Measurements from ENCODE around the gene CUX1.
A peak's percentile ranks its signal among the peaks of the same experiment; 100 is the strongest.
"Not testable (repeated sequence)": the region's sequence is repeated elsewhere in the genome, so short reads cannot be mapped to it uniquely, and the experiment has no call there.

Gene CUX1

GRCh38 chr7:101985903-101986734 is 168.7 kb downstream of the CUX1 start:
- H3K27me3 Mint-ChIP-seq: no peaks in the 10 kb centered on the region
- no peak overlapping the region for H3K27ac Mint-ChIP-seq
- no peaks in the 10 kb centered on the region for H3K9me3 Mint-ChIP-seq
- peaks cover 9% of the 10 kb centered on the region for H3K36me3 Mint-ChIP-seq (ENCODE audit: low read depth)
- no peak overlapping the region for H3K4me3 Mint-ChIP-seq
- peaks cover 42% of the 10 kb centered on the region for H3K4me1 Mint-ChIP-seq (ENCODE audit: low read depth)
- no peak for DNase-seq

GRCh38 chr7:101987494-101987893 is 170.1 kb downstream of the CUX1 start:
- Mint-ChIP-seq H3K9me3 (no peaks in the 10 kb centered on the region), H3K36me3 (ENCODE audit: low read depth) (peaks cover 7% of the 10 kb centered on the region), H3K27ac (no peak overlapping the region), H3K4me3 (no peak overlapping the region), H3K4me1 (ENCODE audit: low read depth) (peaks cover 37% of the 10 kb centered on the region), H3K27me3 (no peaks in the 10 kb centered on the region)
- DNase-seq: no peak

- H3K4me1 Mint-ChIP-seq (ENCODE audit: low read depth): peaks cover 37% of the 10 kb centered on the region
- not testable (repeated sequence) for H3K27ac Mint-ChIP-seq; H3K9me3 Mint-ChIP-seq; H3K4me3 Mint-ChIP-seq; DNase-seq; H3K36me3 Mint-ChIP-seq (ENCODE audit: low read depth); H3K27me3 Mint-ChIP-seq
These were observed 170.6 kb downstream of the CUX1 start for GRCh38 chr7:101988060-101988459.

GRCh38 chr7:101988513-101988912 is 171.1 kb downstream of the CUX1 start:
- no peak for DNase-seq
- Mint-ChIP-seq H3K4me1 (ENCODE audit: low read depth) (peaks cover 35% of the 10 kb centered on the region), H3K9me3 (no peaks in the 10 kb centered on the region), H3K27ac (peak overlapping the region; percentile 27), H3K36me3 (ENCODE audit: low read depth) (peaks cover 4% of the 10 kb centered on the region), H3K4me3 (no peak overlapping the region), H3K27me3 (no peaks in the 10 kb centered on the region)

GRCh38 chr7:101989101-101989500 is 171.7 kb downstream of the CUX1 start:
- DNase-seq: no peak
- Mint-ChIP-seq H3K9me3 (no peaks in the 10 kb centered on the region), H3K4me3 (no peak overlapping the region), H3K4me1 (ENCODE audit: low read depth) (peaks cover 34% of the 10 kb centered on the region), H3K27me3 (no peaks in the 10 kb centered on the region), H3K36me3 (ENCODE audit: low read depth) (peaks cover 3% of the 10 kb centered on the region), H3K27ac (no peak overlapping the region)

- DNase-seq: no peak
- Mint-ChIP-seq H3K36me3 (ENCODE audit: low read depth) (peaks cover 8% of the 10 kb centered on the region), H3K27ac (peak overlapping the region; percentile 68), H3K9me3 (no peaks in the 10 kb centered on the region), H3K27me3 (no peaks in the 10 kb centered on the region), H3K4me1 (ENCODE audit: low read depth) (peaks cover 33% of the 10 kb centered on the region), H3K4me3 (peak overlapping the region; percentile 57)
These were observed 173.5 kb downstream of the CUX1 start for GRCh38 chr7:101990811-101991418.

- Mint-ChIP-seq H3K9me3 (no peaks in the 10 kb centered on the region), H3K4me1 (ENCODE audit: low read depth) (peaks cover 32% of the 10 kb centered on the region), H3K27ac (no peak overlapping the region), H3K27me3 (no peaks in the 10 kb centered on the region), H3K36me3 (ENCODE audit: low read depth) (peaks cover 8% of the 10 kb centered on the region), H3K4me3 (no peak overlapping the region)
- DNase-seq: no peak
These were observed 174.4 kb downstream of the CUX1 start for GRCh38 chr7:101991860-101992259.

- no peak for DNase-seq
- Mint-ChIP-seq H3K9me3 (no peaks in the 10 kb centered on the region), H3K4me3 (no peak overlapping the region), H3K4me1 (ENCODE audit: low read depth) (peaks cover 21% of the 10 kb centered on the region), H3K27ac (no peak overlapping the region), H3K27me3 (no peaks in the 10 kb centered on the region), H3K36me3 (ENCODE audit: low read depth) (peaks cover 7% of the 10 kb centered on the region)
These were observed 175.9 kb downstream of the CUX1 start for GRCh38 chr7:101993311-101993710.

GRCh38 chr7:101995121-101995520 is 177.7 kb downstream of the CUX1 start:
- Mint-ChIP-seq H3K4me1 (ENCODE audit: low read depth) (peaks cover 12% of the 10 kb centered on the region), H3K9me3 (no peaks in the 10 kb centered on the region), H3K4me3 (no peak overlapping the region), H3K27ac (no peak overlapping the region), H3K27me3 (no peaks in the 10 kb centered on the region), H3K36me3 (ENCODE audit: low read depth) (peaks cover 5% of the 10 kb centered on the region)
- no peak for DNase-seq

GRCh38 chr7:101996131-101996691 is 178.8 kb downstream of the CUX1 start:
- Mint-ChIP-seq H3K27me3 (no peaks in the 10 kb centered on the region), H3K4me3 (no peak overlapping the region), H3K36me3 (ENCODE audit: low read depth) (peaks cover 5% of the 10 kb centered on the region), H3K9me3 (no peaks in the 10 kb centered on the region), H3K4me1 (ENCODE audit: low read depth) (peaks cover 4% of the 10 kb centered on the region), H3K27ac (no peak overlapping the region)
- DNase-seq: no peak

GRCh38 chr7:101996876-101997275 is 179.4 kb downstream of the CUX1 start:
- H3K27me3 Mint-ChIP-seq: no peaks in the 10 kb centered on the region
- H3K27ac Mint-ChIP-seq: no peak overlapping the region
- no peaks in the 10 kb centered on the region for H3K9me3 Mint-ChIP-seq
- H3K36me3 Mint-ChIP-seq (ENCODE audit: low read depth): peaks cover 5% of the 10 kb centered on the region
- H3K4me1 Mint-ChIP-seq (ENCODE audit: low read depth): peaks cover 2% of the 10 kb centered on the region
- no peak for DNase-seq
- H3K4me3 Mint-ChIP-seq: no peak overlapping the region

GRCh38 chr7:101998029-101998905 is 180.8 kb downstream of the CUX1 start:
- H3K27me3 Mint-ChIP-seq: no peaks in the 10 kb centered on the region
- H3K9me3 Mint-ChIP-seq: no peaks in the 10 kb centered on the region
- no peak for DNase-seq
- H3K4me3 Mint-ChIP-seq: no peak overlapping the region
- H3K27ac Mint-ChIP-seq: no peak overlapping the region
- H3K36me3 Mint-ChIP-seq (ENCODE audit: low read depth): peaks cover 5% of the 10 kb centered on the region
- peaks cover 2% of the 10 kb centered on the region for H3K4me1 Mint-ChIP-seq (ENCODE audit: low read depth)

GRCh38 chr7:101998906-101999240 is 181.4 kb downstream of the CUX1 start:
- H3K36me3 Mint-ChIP-seq (ENCODE audit: low read depth): peaks cover 5% of the 10 kb centered on the region
- H3K27me3 Mint-ChIP-seq: no peaks in the 10 kb centered on the region
- H3K4me1 Mint-ChIP-seq (ENCODE audit: low read depth): peaks cover 2% of the 10 kb centered on the region
- H3K9me3 Mint-ChIP-seq: no peaks in the 10 kb centered on the region
- no peak overlapping the region for H3K4me3 Mint-ChIP-seq
- DNase-seq: no peak
- no peak overlapping the region for H3K27ac Mint-ChIP-seq

- no peak for DNase-seq
- H3K36me3 Mint-ChIP-seq (ENCODE audit: low read depth): peaks cover 5% of the 10 kb centered on the region
- H3K9me3 Mint-ChIP-seq: no peaks in the 10 kb centered on the region
- H3K27ac Mint-ChIP-seq: no peak overlapping the region
- H3K4me3 Mint-ChIP-seq: no peak overlapping the region
- no peaks in the 10 kb centered on the region for H3K27me3 Mint-ChIP-seq
- H3K4me1 Mint-ChIP-seq (ENCODE audit: low read depth): peaks cover 2% of the 10 kb centered on the region
These were observed 182.0 kb downstream of the CUX1 start for GRCh38 chr7:101999393-101999792.
